NCI-H446 (cell line): ENCODE results near the gene SP140L.
"Not testable (repeated sequence)": the region's sequence is repeated elsewhere in the genome, so short reads cannot be mapped to it uniquely, and the experiment has no call there.

Experiments
- DNase-seq, 2 experiments: peaks; one replicate each; lab custom pipeline; 2025; lab: John Stamatoyannopoulos, UW

Gene SP140L

GRCh38 chr2:230382108-230382507 is 55.1 kb downstream of the SP140L start:
- DNase-seq = no peak

- no peak for DNase-seq
These were observed 56.5 kb downstream of the SP140L start for GRCh38 chr2:230383453-230383852.

GRCh38 chr2:230384986-230385385 is 58.0 kb downstream of the SP140L start:
- no peak for DNase-seq

- DNase-seq = no peak
These were observed 67.3 kb downstream of the SP140L start for GRCh38 chr2:230394301-230394700.

GRCh38 chr2:230398698-230399097 is 71.7 kb downstream of the SP140L start:
- DNase-seq = not testable (repeated sequence)

- no peak for DNase-seq
These were observed 73.0 kb downstream of the SP140L start for GRCh38 chr2:230400041-230400440.

- no peak for DNase-seq
These were observed 73.5 kb downstream of the SP140L start for GRCh38 chr2:230400454-230400853.

GRCh38 chr2:230401026-230401425 is 74.0 kb downstream of the SP140L start:
- DNase-seq = not testable (repeated sequence)

- DNase-seq = no peak
These were observed 76.8 kb downstream of the SP140L start for GRCh38 chr2:230403746-230404145.

- no peak for DNase-seq
These were observed 78.8 kb downstream of the SP140L start for GRCh38 chr2:230405824-230406223.

- DNase-seq = no peak
These were observed 81.3 kb downstream of the SP140L start for GRCh38 chr2:230408244-230408842.

GRCh38 chr2:230409316-230409715 is 82.3 kb downstream of the SP140L start:
- DNase-seq = not testable (repeated sequence)

GRCh38 chr2:230410263-230410662 is 83.3 kb downstream of the SP140L start:
- no peak for DNase-seq

GRCh38 chr2:230410861-230411569 is 84.0 kb downstream of the SP140L start:
- DNase-seq = no peak

GRCh38 chr2:230411570-230412370 is 84.8 kb downstream of the SP140L start:
- no peak for DNase-seq

GRCh38 chr2:230412371-230412711 is 85.3 kb downstream of the SP140L start:
- no peak for DNase-seq

GRCh38 chr2:230412846-230413245 is 85.9 kb downstream of the SP140L start:
- DNase-seq = no peak

- no peak for DNase-seq
These were observed 86.5 kb downstream of the SP140L start for GRCh38 chr2:230413479-230413878.

- no peak for DNase-seq
These were observed 87.3 kb downstream of the SP140L start for GRCh38 chr2:230414302-230414701.

- no peak for DNase-seq
These were observed 89.2 kb downstream of the SP140L start, which contains the start of gene SP100 for GRCh38 chr2:230416061-230416721. SP100 (plus strand) TSS chr2:230416201; CDS start chr2:230416297, 96 bp downstream.

- no peak for DNase-seq
These were observed 90.4 kb downstream of the SP140L start for GRCh38 chr2:230417436-230417835.

GRCh38 chr2:230418341-230419016 is 91.5 kb downstream of the SP140L start:
- DNase-seq = no peak
